K562 (cell line): ENCODE data around the gene SRMS. TPM values are rescaled to one million over a fixed set of nuclear protein-coding genes. Genes with fewer than 3 reads are reported as not detected.

ENCODE experiments used
- ATAC-seq: fragments of 200-7000 bp; cut with Tn5 transposase; 3 replicates; pipeline ENCODE4 v1.9.1; 2020; ENCODE audit warnings: moderate library complexity
- BruUV-seq: library from RNA; stranded (reverse); fragments of 400-500 nt; replicated peaks from 2 replicates; lab custom pipeline; 2021; lab: Mats Ljungman, UMichigan
- CTCF ChIA-PET: fragments of 300-600 bp; formaldehyde crosslinking; extraction: SDS; loops from one replicate; lab custom pipeline; 2021; ENCODE audit warnings: low intra/inter-chr PET ratio; lab: Yijun Ruan, JAX
- POLR2A ChIA-PET: fragments of 300-600, 350-650 bp; sonication (Branson Sonifier 250); formaldehyde crosslinking; extraction: SDS; loops from one replicate; lab custom pipeline; 2021; ENCODE audit warnings: antibody characterized with exemption, inconsistent platforms; lab: Yijun Ruan, JAX
- DNase-seq, 4 experiments: peaks; one replicate each; pipeline versions ENCODE4 v3.0.0 to v3.0.0-alpha.2; 2011 to 2018; ENCODE audit warnings: low spot score in 3 of 4, mixed read lengths in 3 of 4; ENCODE audit errors: extremely low read depth in 1 of 4
- FAIRE-seq: peaks from 2 replicates; lab custom pipeline; 2011; peaks lifted over from hg19 to GRCh38; lab: Jason Lieb, UNC
- H2AFZ ChIP-seq: 2 replicates; pipeline ENCODE4 v1.6.0; 2011; ENCODE audit warnings: low read depth, low read length, control low read depth, inconsistent platforms
- H3K27ac ChIP-seq: fragments of 200-600 bp; 3 replicates; pipeline ENCODE4 v1.8.0; 2011; ENCODE audit warnings: low read depth, mild to moderate bottlenecking, control low read depth, inconsistent platforms, low read length, moderate library complexity, mixed read lengths; ENCODE audit errors: extremely low read depth
- H3K27me3 ChIP-seq, 2 experiments: fragments of 300-600 bp in 1 of 2; 2 replicates in 1 of 2; 3 replicates in 1 of 2; pipeline versions ENCODE4 v1.6.0 to v1.8.0; 2011; ENCODE audit warnings: inconsistent platforms in 2 of 2, low read length in 2 of 2, mild to moderate bottlenecking in 1 of 2, mixed read lengths in 1 of 2, moderate library complexity in 1 of 2; ENCODE audit not compliant: control insufficient read depth in 2 of 2, insufficient read depth in 2 of 2
- H3K36me3 ChIP-seq: fragments of 300-600 bp; 3 replicates; pipeline ENCODE4 v1.8.0; 2011; ENCODE audit warnings: mild to moderate bottlenecking, low read length, inconsistent platforms; ENCODE audit not compliant: control insufficient read depth, insufficient read depth
- H3K4me1 ChIP-seq, 2 experiments: fragments of 200-600 bp in 1 of 2; replicated peaks in 1 of 2; 2 replicates in 1 of 2; 3 replicates in 1 of 2; pipeline versions ENCODE4 v1.5.1 to v1.8.0; 2011; ENCODE audit warnings: inconsistent platforms in 2 of 2, low read length in 2 of 2, mild to moderate bottlenecking in 1 of 2, mixed read lengths in 1 of 2, moderate library complexity in 1 of 2; ENCODE audit not compliant: control insufficient read depth in 2 of 2, insufficient read depth in 2 of 2
- H3K4me2 ChIP-seq: 2 replicates; pipeline ENCODE4 v1.6.1; 2011; ENCODE audit warnings: low read length, control low read depth, inconsistent platforms, mixed read lengths; ENCODE audit not compliant: insufficient read depth
- H3K4me3 ChIP-seq: fragments of 200-600 bp; sonication (generic), shearing (Covaris generic); 2 replicates; pipeline ENCODE4 v1.5.1; 2016; ENCODE audit warnings: control low read depth, inconsistent platforms
- H3K79me2 ChIP-seq: fragments of 200-600 bp; 3 replicates; pipeline ENCODE4 v1.8.0; 2011; ENCODE audit warnings: low read length, inconsistent platforms; ENCODE audit not compliant: control insufficient read depth, insufficient read depth
- H3K9ac ChIP-seq, 2 experiments: 2 replicates each; pipeline versions ENCODE4 v1.6.0 to v1.6.1; 2011; ENCODE audit warnings: low read depth in 2 of 2, low read length in 2 of 2, control low read depth in 1 of 2, inconsistent platforms in 1 of 2, mild to moderate bottlenecking in 1 of 2, mixed read lengths in 1 of 2; ENCODE audit not compliant: insufficient read depth in 1 of 2
- H3K9me1 ChIP-seq: one replicate; pipeline ENCODE4 v1.6.0; 2011; ENCODE audit warnings: inconsistent platforms, mild to moderate bottlenecking, low read length, moderate library complexity; ENCODE audit not compliant: control insufficient read depth, insufficient read depth
- H3K9me3 ChIP-seq: replicated peaks from 2 replicates; pipeline ENCODE4 v1.5.1; 2011; ENCODE audit warnings: low read depth, low read length, inconsistent platforms; ENCODE audit not compliant: control insufficient read depth, insufficient read depth
- H4K20me1 ChIP-seq: replicated peaks from 2 replicates; pipeline ENCODE4 v1.6.1; 2011; ENCODE audit warnings: low read length, inconsistent platforms, mixed read lengths; ENCODE audit not compliant: control insufficient read depth, insufficient read depth
- FUS ChIP-seq: fragments of 200-400 bp; formaldehyde crosslinking; optimal IDR thresholded peaks from 2 replicates; pipeline ENCODE3; 2017; ENCODE audit warnings: low read depth, low read length
- POLR2A ChIP-seq: fragments of 450-650 bp; conservative IDR thresholded peaks from 2 replicates; pipeline ENCODE4 v1.6.1; 2016
- TRIM25 ChIP-seq: fragments of 450-650 bp; IDR thresholded peaks from 2 replicates; pipeline ENCODE4 v1.7.0; 2016; ENCODE audit warnings: borderline replicate concordance
- ZNF589 ChIP-seq: fragments of 200-800 bp; sonication (Bioruptor generic); IDR thresholded peaks from 2 replicates; pipeline ENCODE4 v1.6.1; 2016; ENCODE audit warnings: low read depth, missing genetic modification characterization, missing compliant biosample characterization
- whole genome bisulfite sequencing: fragments of 100-300 bp; shearing (Covaris generic); methylation state at CpG from one replicate; pipeline ENCODE4 v1.1.6; 2016; ENCODE audit warnings: low coverage, mixed read lengths; ENCODE audit not compliant: insufficient coverage; ENCODE audit errors: missing lambda C conversion rate; 5-methylcytosine and 5-hydroxymethylcytosine counted together
- in situ Hi-C: fragments of 300-500 bp; cut with MboI; formaldehyde crosslinking; loops from 4 replicates; pipeline ENCODE4 v1.15.0; 2018; ENCODE audit warnings: inconsistent platforms, mixed read lengths
- intact Hi-C: fragments of 100-400 bp; cut with micrococcal nuclease; formaldehyde crosslinking; loops from 2 replicates; pipeline ENCODE4 v1.14.2; 2022
- polyA plus RNA-seq, 8 experiments: library from polyadenylated mRNA; depleted of rRNA in 4 of 8; stranded (reverse) in 5 of 8; unstranded in 3 of 8; fragments of >200 nt; fragmentation: Nextera tagmentation in 2 of 8; fragmentation: Illumina TruSeq in 1 of 8; extraction: Ambion mirVana in 2 of 8; extraction: Trizol in 1 of 8; gene quantifications; 2 replicates each; pipeline versions ENCODE4 v1.2.1 to v1.2.3, GENCODE V29; 2011 to 2014; ENCODE audit warnings: inconsistent platforms in 1 of 8, missing spikeins in 1 of 8
- total RNA-seq, 7 experiments: library from RNA; depleted of rRNA in 6 of 7; stranded (reverse); fragments of >200 nt in 6 of 7; fragmentation: Illumina TruSeq in 2 of 7; extraction: Trizol in 2 of 7; gene quantifications; 2 replicates each; pipeline versions ENCODE4 v1.2.1 to v1.2.3, GENCODE V29; 2011 to 2021; ENCODE audit warnings: low replicate concordance in 1 of 7

SRMS gene
- total and polyA plus RNA-seq, 9 of the 15 experiments (the other 6 are each of a cell fraction or from before 2014, with no cell fraction given): 0.07 TPM; not detected in 8

GRCh38 chr20:63557481-63557891 lies 9.9 kb upstream of the SRMS start:
- H3K27me3 ChIP-seq: no peaks in the 10 kb centered on the region
- TF ChIP-seq ZNF589 (CRISPR knock-in tag): no peak
- no peak for TF ChIP-seq FUS
- TF ChIP-seq TRIM25: no peak
- no peak for TF ChIP-seq POLR2A
- no peak overlapping the region for H3K9ac ChIP-seq
- no peaks in the 10 kb centered on the region for H3K36me3 ChIP-seq
- no peak overlapping the region for H2AFZ ChIP-seq
- no peak overlapping the region for H3K4me3 ChIP-seq
- H3K27ac ChIP-seq: no peak overlapping the region
- BruUV-seq: no TSS peak
- H3K9me3 ChIP-seq: no peaks in the 10 kb centered on the region
- peaks cover 11 to 86% of the 10 kb centered on the region in 2 experiments for H3K4me1 ChIP-seq
- no peak overlapping the region for H3K4me2 ChIP-seq
- ATAC-seq (no peak), DNase-seq (no peak), FAIRE-seq (no peak)
- POLR2A ChIA-PET: interaction anchor here (0.6 to 1.0 kb wide), 6 partner anchors 8 to 150 kb away, joined by 3 to 4 read pairs (median 3); partner anchors contain the start of genes ARFRP1 and ZGPAT
- H3K79me2 ChIP-seq: no peaks in the 10 kb centered on the region
- intact Hi-C loops (loop anchor here (10.0 kb wide), 1 partner anchor 307 kb away; the partner anchor contains the start of genes ABHD16B and TPD52L2), in situ Hi-C loops (no loop called here)
- CTCF ChIA-PET: no interaction called here
- WGBS: 33% methylated on average over 8 of the region's 19 CpGs
- no peaks in the 10 kb centered on the region for H4K20me1 ChIP-seq
- no peaks in the 10 kb centered on the region for H3K9me1 ChIP-seq
